Sigmoid colon (tissue), 4 donors: ENCODE results near the gene CASKIN2.

Experiments
- POLR2AphosphoS5 ChIP-seq, 4 donors: sonication (generic); formaldehyde crosslinking; IDR thresholded peaks; one replicate each; pipeline ENCODE4 v1.6.1; 2017; ENCODE audit warnings: antibody characterized with exemption in 4 of 4
- TF ChIP-seq, protein P1 (sequence below), 4 experiments: fragments of 450-650 bp in 3 of 4; fragments of 200-600 bp in 1 of 4; IDR thresholded peaks; one replicate each; pipeline ENCODE4 v1.5.1; 2016 to 2019; ENCODE audit warnings: antibody characterized with exemption in 4 of 4, mild to moderate bottlenecking in 3 of 4, moderate library complexity in 2 of 4

GRCh38 chr17:75457047-75457654, 58.2 kb downstream of the CASKIN2 start:
- TF ChIP-seq, protein P1, sequence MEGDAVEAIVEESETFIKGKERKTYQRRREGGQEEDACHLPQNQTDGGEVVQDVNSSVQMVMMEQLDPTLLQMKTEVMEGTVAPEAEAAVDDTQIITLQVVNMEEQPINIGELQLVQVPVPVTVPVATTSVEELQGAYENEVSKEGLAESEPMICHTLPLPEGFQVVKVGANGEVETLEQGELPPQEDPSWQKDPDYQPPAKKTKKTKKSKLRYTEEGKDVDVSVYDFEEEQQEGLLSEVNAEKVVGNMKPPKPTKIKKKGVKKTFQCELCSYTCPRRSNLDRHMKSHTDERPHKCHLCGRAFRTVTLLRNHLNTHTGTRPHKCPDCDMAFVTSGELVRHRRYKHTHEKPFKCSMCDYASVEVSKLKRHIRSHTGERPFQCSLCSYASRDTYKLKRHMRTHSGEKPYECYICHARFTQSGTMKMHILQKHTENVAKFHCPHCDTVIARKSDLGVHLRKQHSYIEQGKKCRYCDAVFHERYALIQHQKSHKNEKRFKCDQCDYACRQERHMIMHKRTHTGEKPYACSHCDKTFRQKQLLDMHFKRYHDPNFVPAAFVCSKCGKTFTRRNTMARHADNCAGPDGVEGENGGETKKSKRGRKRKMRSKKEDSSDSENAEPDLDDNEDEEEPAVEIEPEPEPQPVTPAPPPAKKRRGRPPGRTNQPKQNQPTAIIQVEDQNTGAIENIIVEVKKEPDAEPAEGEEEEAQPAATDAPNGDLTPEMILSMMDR (IDR thresholded peaks at IDR 0.05): no peak
- TF ChIP-seq POLR2AphosphoS5 (IDR thresholded peaks at IDR 0.05): peak in 2 of 4 donors; percentile 16 to 55
